Right lobe of liver (tissue), 4 donors: ENCODE measurements around the gene CDK5RAP1.

Source experiments
- POLR2A ChIP-seq: fragments of 450-650 bp; IDR thresholded peaks from one replicate; pipeline ENCODE4 v1.6.1; 2017; ENCODE audit warnings: antibody characterized with exemption, mild to moderate bottlenecking
- TF ChIP-seq, protein P1 (sequence below), 4 donors: fragments of 200-600 bp in 3 of 4; fragments of 450-650 bp in 1 of 4; IDR thresholded peaks; one replicate each; pipeline versions ENCODE4 v1.5.1 to v1.8.0; 2016 to 2022; ENCODE audit warnings: antibody characterized with exemption in 4 of 4, mild to moderate bottlenecking in 2 of 4
- donor health status: DM: no; HTN: no; CAD: no.
- donor health status: DM: no; HTN: no; CAD: no.
- donor health status: DM: no; HTN: yes; CAD: no.

DNA sequence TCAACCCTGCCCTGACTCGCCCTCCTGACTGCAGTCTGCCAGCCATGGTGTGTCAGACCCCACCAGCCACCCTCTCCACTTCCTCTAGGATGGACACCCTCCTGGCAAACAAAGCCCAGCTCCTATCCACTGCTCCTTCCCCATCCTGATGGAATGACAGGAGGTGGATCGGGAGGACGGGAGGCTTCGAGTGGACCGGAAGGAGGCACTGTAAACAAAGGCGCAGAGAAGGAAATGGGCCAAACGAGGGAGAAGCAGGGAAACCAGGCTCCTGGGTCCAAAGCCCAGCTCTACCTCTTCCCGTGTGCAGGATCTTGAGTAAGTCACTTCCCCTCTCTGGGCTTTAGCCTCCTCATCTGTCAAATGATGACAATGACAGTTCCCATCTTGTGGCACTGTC is 78.1 kb downstream of the CDK5RAP1 start:
- TF ChIP-seq, protein P1, sequence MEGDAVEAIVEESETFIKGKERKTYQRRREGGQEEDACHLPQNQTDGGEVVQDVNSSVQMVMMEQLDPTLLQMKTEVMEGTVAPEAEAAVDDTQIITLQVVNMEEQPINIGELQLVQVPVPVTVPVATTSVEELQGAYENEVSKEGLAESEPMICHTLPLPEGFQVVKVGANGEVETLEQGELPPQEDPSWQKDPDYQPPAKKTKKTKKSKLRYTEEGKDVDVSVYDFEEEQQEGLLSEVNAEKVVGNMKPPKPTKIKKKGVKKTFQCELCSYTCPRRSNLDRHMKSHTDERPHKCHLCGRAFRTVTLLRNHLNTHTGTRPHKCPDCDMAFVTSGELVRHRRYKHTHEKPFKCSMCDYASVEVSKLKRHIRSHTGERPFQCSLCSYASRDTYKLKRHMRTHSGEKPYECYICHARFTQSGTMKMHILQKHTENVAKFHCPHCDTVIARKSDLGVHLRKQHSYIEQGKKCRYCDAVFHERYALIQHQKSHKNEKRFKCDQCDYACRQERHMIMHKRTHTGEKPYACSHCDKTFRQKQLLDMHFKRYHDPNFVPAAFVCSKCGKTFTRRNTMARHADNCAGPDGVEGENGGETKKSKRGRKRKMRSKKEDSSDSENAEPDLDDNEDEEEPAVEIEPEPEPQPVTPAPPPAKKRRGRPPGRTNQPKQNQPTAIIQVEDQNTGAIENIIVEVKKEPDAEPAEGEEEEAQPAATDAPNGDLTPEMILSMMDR (IDR thresholded peaks at IDR 0.05), result no peak
- TF ChIP-seq POLR2A, result no peak
